Mesenchymal stem cell (in vitro differentiated cells and primary cell): Measurements from ENCODE around the gene POLR1H.
A peak's percentile ranks its signal among the peaks of the same experiment; 100 is the strongest.

Source experiments
- DNase-seq: peaks from one replicate; pipeline ENCODE4 v3.0.0-alpha.2; 2013
- H2AFZ ChIP-seq: one replicate; pipeline ENCODE4 v1.6.1; 2013; ENCODE audit warnings: low read depth, mild to moderate bottlenecking, control low read depth, inconsistent platforms, low read length, moderate library complexity
- H2AK5ac ChIP-seq: 2 replicates; pipeline ENCODE4 v1.6.1; 2013; ENCODE audit warnings: low read length, moderate library complexity, mild to moderate bottlenecking, inconsistent platforms; ENCODE audit not compliant: severe bottlenecking
- H2BK120ac ChIP-seq: one replicate; pipeline ENCODE4 v1.6.1; 2013; ENCODE audit warnings: low read depth, mild to moderate bottlenecking, inconsistent platforms, low read length, moderate library complexity
- H2BK12ac ChIP-seq, 2 experiments: one replicate each; pipeline ENCODE4 v1.6.1; 2013; ENCODE audit warnings: inconsistent platforms in 2 of 2, low read length in 2 of 2, mild to moderate bottlenecking in 2 of 2, moderate library complexity in 2 of 2, control low read depth in 1 of 2
- H2BK15ac ChIP-seq: one replicate; pipeline ENCODE4 v1.6.1; 2013; ENCODE audit warnings: mild to moderate bottlenecking, low read depth, inconsistent platforms; ENCODE audit not compliant: poor library complexity, severe bottlenecking
- H2BK5ac ChIP-seq: 2 replicates; pipeline ENCODE4 v1.6.1; 2013; ENCODE audit warnings: low read depth, mild to moderate bottlenecking, low read length, control low read depth, inconsistent platforms; ENCODE audit not compliant: poor library complexity, severe bottlenecking
- H3K14ac ChIP-seq, 2 experiments: one replicate each; pipeline ENCODE4 v1.6.1; 2013; ENCODE audit warnings: inconsistent platforms in 2 of 2, low read length in 2 of 2, control low read depth in 1 of 2, mild to moderate bottlenecking in 1 of 2, moderate library complexity in 1 of 2
- H3K18ac ChIP-seq, 2 experiments: one replicate each; pipeline ENCODE4 v1.6.1; 2013; ENCODE audit warnings: inconsistent platforms in 2 of 2, low read length in 2 of 2, control low read depth in 1 of 2, low read depth in 1 of 2, mild to moderate bottlenecking in 1 of 2
- H3K23ac ChIP-seq, 2 experiments: one replicate each; pipeline ENCODE4 v1.6.1; 2013; ENCODE audit warnings: inconsistent platforms in 2 of 2, low read length in 2 of 2, mild to moderate bottlenecking in 2 of 2, moderate library complexity in 2 of 2, control low read depth in 1 of 2
- H3K27ac ChIP-seq: 2 replicates; pipeline ENCODE4 v1.5.1; 2013; ENCODE audit warnings: mild to moderate bottlenecking, moderate library complexity, low read length, control low read depth, inconsistent platforms; ENCODE audit not compliant: poor library complexity, severe bottlenecking
- H3K27me3 ChIP-seq, 2 experiments: 2 replicates each; pipeline versions ENCODE4 v1.6.1 to v1.7.0; 2013; ENCODE audit warnings: low read length in 2 of 2, mild to moderate bottlenecking in 2 of 2, moderate library complexity in 2 of 2, control low read depth in 1 of 2, inconsistent platforms in 1 of 2; ENCODE audit not compliant: control insufficient read depth in 1 of 2, insufficient read depth in 1 of 2
- H3K36me3 ChIP-seq, 2 experiments: 2 replicates each; pipeline versions ENCODE4 v1.6.1 to v1.7.0; 2013; ENCODE audit warnings: low read length in 2 of 2, control low read depth in 1 of 2, inconsistent platforms in 1 of 2, low read depth in 1 of 2, mild to moderate bottlenecking in 1 of 2; ENCODE audit not compliant: insufficient read depth in 2 of 2, control insufficient read depth in 1 of 2
- H3K4ac ChIP-seq, 2 experiments: one replicate each; pipeline ENCODE4 v1.6.1; 2013; ENCODE audit warnings: inconsistent platforms in 2 of 2, low read length in 2 of 2, mild to moderate bottlenecking in 2 of 2, moderate library complexity in 2 of 2, control low read depth in 1 of 2, low read depth in 1 of 2
- H3K4me1 ChIP-seq: 2 replicates; pipeline ENCODE4 v1.6.1; 2013; ENCODE audit warnings: low read depth, low read length, control low read depth; ENCODE audit not compliant: control insufficient read depth, insufficient read depth
- H3K4me2 ChIP-seq: 2 replicates; pipeline ENCODE4 v1.6.1; 2013; ENCODE audit warnings: low read length, mild to moderate bottlenecking, inconsistent platforms; ENCODE audit not compliant: poor library complexity, severe bottlenecking
- H3K4me3 ChIP-seq, 2 experiments: 2 replicates each; pipeline versions ENCODE4 v1.5.1 to v1.7.0; 2013; ENCODE audit warnings: low read length in 2 of 2, mild to moderate bottlenecking in 2 of 2, control low read depth in 1 of 2, low read depth in 1 of 2; ENCODE audit not compliant: insufficient read depth in 1 of 2
- H3K79me1 ChIP-seq: replicated peaks from 2 replicates; pipeline ENCODE4 v1.6.1; 2013; ENCODE audit warnings: mild to moderate bottlenecking, control low read depth, low read length, inconsistent platforms; ENCODE audit not compliant: poor library complexity, severe bottlenecking
- H3K9ac ChIP-seq: 2 replicates; pipeline ENCODE4 v1.7.0; 2013; ENCODE audit warnings: mild to moderate bottlenecking, low read length, moderate library complexity
- H3K9me3 ChIP-seq: 2 replicates; pipeline ENCODE4 v1.7.0; 2013; ENCODE audit warnings: mild to moderate bottlenecking, low read length; ENCODE audit not compliant: control insufficient read depth
- H4K8ac ChIP-seq: one replicate; pipeline ENCODE4 v1.6.1; 2013; ENCODE audit warnings: inconsistent platforms, mild to moderate bottlenecking, low read length, moderate library complexity
- H4K91ac ChIP-seq: one replicate; pipeline ENCODE4 v1.6.1; 2013; ENCODE audit warnings: mild to moderate bottlenecking, low read length, inconsistent platforms
- WGBS: methylation state at CpG from one replicate; pipeline ENCODE4 v1.1.7; 2013; ENCODE audit warnings: mixed read lengths; 5-methylcytosine and 5-hydroxymethylcytosine counted together

POLR1H gene

GRCh38 chr6:30074331-30075093 is 13.4 kb downstream of the POLR1H start:
- peaks cover 81 to 93% of the 10 kb centered on the region in 2 experiments for H3K27me3 ChIP-seq
- H3K9me3 ChIP-seq = no peaks in the 10 kb centered on the region
- H4K8ac ChIP-seq = no peak overlapping the region
- peak overlapping the region; percentile 58 for H3K4me2 ChIP-seq
- no peak overlapping the region for H2BK15ac ChIP-seq
- H3K27ac ChIP-seq = no peak overlapping the region
- peaks cover 28% of the 10 kb centered on the region for H3K4me1 ChIP-seq
- no peak overlapping the region for H3K23ac ChIP-seq
- H2BK120ac ChIP-seq = no peak overlapping the region
- no peak overlapping the region for H3K18ac ChIP-seq
- no peak overlapping the region for H2BK5ac ChIP-seq
- no peak overlapping the region for H2AFZ ChIP-seq
- H3K14ac ChIP-seq = no peak overlapping the region
- no peak overlapping the region for H2BK12ac ChIP-seq
- no peak overlapping the region for H3K4ac ChIP-seq
- H3K4me3 ChIP-seq = peak overlapping the region in 1 of 2 experiments; percentile 63
- H3K9ac ChIP-seq = no peak overlapping the region
- H2AK5ac ChIP-seq = no peak overlapping the region
- H3K36me3 ChIP-seq = peaks cover 9 to 11% of the 10 kb centered on the region in 2 experiments
- H3K79me1 ChIP-seq = peaks cover 3% of the 10 kb centered on the region
- no peak for DNase-seq
- WGBS = 3% methylated on average over 35 of the region's 37 CpGs
- no peak overlapping the region for H4K91ac ChIP-seq

DNA sequence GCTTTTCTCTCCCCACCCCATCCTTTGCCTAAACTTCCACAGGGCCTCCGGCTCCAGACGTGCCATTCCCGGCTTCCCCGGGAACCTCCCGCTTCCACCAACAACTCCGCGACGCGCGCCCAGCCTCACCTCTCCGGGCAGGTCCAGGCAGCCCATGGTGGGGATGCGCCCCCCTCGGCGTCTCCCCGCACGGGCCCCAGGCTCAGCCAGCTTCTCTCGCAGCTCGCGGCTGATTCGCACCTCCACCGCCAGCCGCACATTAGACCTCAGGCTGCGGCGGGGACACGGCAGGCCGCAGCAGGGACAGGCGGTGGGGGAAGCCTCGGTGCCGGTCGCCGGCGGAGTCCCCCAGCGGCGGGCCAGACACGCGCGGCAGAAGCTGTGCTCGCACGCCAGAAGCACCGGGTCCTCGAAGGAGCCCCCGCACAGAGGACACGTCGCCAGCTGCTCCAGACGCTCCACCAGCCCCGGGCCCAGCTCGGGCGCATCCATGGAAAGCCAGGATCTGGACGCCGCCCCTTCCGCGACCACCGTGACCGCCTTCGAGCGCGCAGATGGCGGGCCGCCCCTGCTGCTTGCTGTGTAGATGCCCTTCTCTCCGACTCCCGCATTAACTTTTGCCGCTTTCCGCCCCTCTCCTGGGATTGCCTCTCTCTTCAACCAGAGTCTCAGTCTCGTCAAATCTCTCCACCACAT is 14.2 kb downstream of the POLR1H start, which contains the start of gene RNF39:
RNF39 (minus strand) TSS at position 676 of the 696 bp plus-strand sequence; CDS start at position 492, 184 bp downstream.
- H3K4me2 ChIP-seq = peak within 1 kb of the TSS; percentile 58
- no peak within 1 kb of the TSS for H3K14ac ChIP-seq
- 2% methylated on average over 44 of the region's 64 CpGs for WGBS
- H3K27ac ChIP-seq = no peak within 1 kb of the TSS
- no peak within 1 kb of the TSS for H2BK12ac ChIP-seq
- no peak within 1 kb of the TSS for H2AK5ac ChIP-seq
- no peak within 1 kb of the TSS for H2BK120ac ChIP-seq
- H3K27me3 ChIP-seq = peaks cover 86 to 100% of the 10 kb centered on the region in 2 experiments
- H4K91ac ChIP-seq = no peak within 1 kb of the TSS
- H3K79me1 ChIP-seq = peaks cover 3% of the 10 kb centered on the region
- no peak within 1 kb of the TSS for H4K8ac ChIP-seq
- H3K9me3 ChIP-seq = no peaks in the 10 kb centered on the region
- H3K4ac ChIP-seq = no peak within 1 kb of the TSS
- H2BK5ac ChIP-seq = no peak within 1 kb of the TSS
- no peak within 1 kb of the TSS for H3K9ac ChIP-seq
- peaks cover 28% of the 10 kb centered on the region for H3K4me1 ChIP-seq
- peak within 1 kb of the TSS in 1 of 2 experiments; percentile 94 for H3K23ac ChIP-seq
- peak within 1 kb of the TSS in 1 of 2 experiments; percentile 29 for H3K18ac ChIP-seq
- H3K36me3 ChIP-seq = peaks cover 2 to 10% of the 10 kb centered on the region in 2 experiments
- peak within 1 kb of the TSS; percentile 36 to 63 for H3K4me3 ChIP-seq
- H2AFZ ChIP-seq = peak within 1 kb of the TSS; percentile 62
- DNase-seq = no peak
- H2BK15ac ChIP-seq = no peak within 1 kb of the TSS

DNA sequence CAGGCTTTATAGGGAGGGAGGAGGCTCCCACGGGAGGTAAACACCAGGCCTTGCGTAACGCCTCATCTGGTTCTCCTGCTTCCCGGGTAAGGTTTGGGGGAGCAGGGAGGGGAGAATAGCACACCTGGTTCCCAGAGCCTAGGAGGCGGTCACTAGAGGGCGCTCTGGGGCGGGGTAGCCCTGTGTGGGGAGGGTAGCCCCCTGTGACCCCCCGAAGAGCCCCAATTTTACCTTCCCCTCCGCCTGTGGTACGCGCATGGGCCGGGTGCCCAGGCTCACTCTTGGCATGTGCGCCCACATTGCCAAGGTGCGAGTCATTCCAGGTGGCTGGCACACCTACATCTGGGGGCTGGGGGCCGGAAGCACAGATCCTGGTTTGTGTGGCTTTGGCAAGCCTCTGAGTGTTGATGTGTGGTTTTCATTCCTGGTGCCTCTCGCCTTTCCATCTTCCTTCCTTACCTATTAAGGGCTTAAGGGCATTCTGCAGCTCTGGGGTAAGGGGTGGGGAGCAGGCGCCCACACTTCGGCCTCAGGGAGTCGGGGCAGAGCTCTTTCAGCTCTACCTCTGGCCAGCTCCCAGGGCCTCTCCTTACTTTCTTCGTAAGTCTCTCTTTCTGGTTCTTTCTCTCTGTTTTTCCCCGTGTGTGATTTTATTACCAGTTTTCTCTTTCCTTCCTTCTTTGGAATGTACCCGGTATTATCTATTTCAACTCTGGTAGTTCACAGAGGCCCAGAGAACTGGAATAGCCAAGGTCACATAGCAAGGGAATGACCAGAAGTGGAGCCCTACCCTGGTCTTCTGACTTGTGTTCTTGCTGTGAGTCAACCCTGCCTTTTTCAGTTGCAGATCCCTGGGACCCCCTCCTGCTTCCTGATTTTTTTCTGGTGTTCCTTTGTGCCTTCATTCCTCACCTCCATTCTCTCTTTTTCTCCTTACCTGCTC is 15.0 kb downstream of the POLR1H start:
- Histone ChIP-seq H3K79me1 (no peaks in the 10 kb centered on the region), H3K4me1 (peaks cover 25% of the 10 kb centered on the region), H4K91ac (no peak overlapping the region), H4K8ac (no peak overlapping the region), H2BK120ac (no peak overlapping the region), H3K18ac (peak overlapping the region in 1 of 2 experiments; percentile 29), H2BK5ac (no peak overlapping the region), H2AK5ac (no peak overlapping the region), H3K4me3 (peak overlapping the region in 1 of 2 experiments; percentile 63), H3K36me3 (peaks cover 0 to 3% of the 10 kb centered on the region in 2 experiments), H2BK15ac (no peak overlapping the region), H3K9me3 (no peaks in the 10 kb centered on the region), H3K4me2 (no peak overlapping the region), H3K9ac (no peak overlapping the region), H2BK12ac (no peak overlapping the region), H3K4ac (no peak overlapping the region), H3K27me3 (peaks cover 86 to 92% of the 10 kb centered on the region in 2 experiments), H3K27ac (no peak overlapping the region), H3K14ac (no peak overlapping the region), H3K23ac (peak overlapping the region in 1 of 2 experiments; percentile 80), H2AFZ (no peak overlapping the region)
- DNase-seq = no peak
- WGBS = 39% methylated on average over 15 of the region's 22 CpGs
